Globus pallidus (tissue), 1 donor: ENCODE data around the gene CIITA.
"Not testable (repeated sequence)": the region's sequence is repeated elsewhere in the genome, so short reads cannot be mapped to it uniquely, and the experiment has no call there.

Experiments
- DNase-seq: peaks from one replicate; pipeline ENCODE4 v3.0.0-alpha.2; 2015; ENCODE audit warnings: low spot score

Gene CIITA

DNA sequence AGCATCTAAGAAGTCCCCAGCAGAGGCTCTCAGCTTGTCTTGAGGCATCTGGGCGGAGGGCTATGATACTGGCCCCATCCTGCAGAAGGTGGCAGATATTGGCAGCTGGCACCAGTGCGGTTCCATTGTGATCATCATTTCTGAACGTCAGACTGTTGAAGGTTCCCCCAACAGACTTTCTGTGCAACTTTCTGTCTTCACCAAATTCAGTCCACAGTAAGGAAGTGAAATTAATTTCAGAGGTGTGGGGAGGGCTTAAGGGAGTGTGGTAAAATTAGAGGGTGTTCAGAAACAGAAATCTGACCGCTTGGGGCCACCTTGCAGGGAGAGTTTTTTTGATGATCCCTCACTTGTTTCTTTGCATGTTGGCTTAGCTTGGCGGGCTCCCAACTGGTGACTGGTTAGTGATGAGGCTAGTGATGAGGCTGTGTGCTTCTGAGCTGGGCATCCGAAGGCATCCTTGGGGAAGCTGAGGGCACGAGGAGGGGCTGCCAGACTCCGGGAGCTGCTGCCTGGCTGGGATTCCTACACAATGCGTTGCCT, at the start of gene CIITA:
CIITA (plus strand) TSS at position 404 of the 543 bp plus-strand sequence; CDS start at position 533, 129 bp downstream.
- peak; percentile 71 for DNase-seq

- DNase-seq = peak; percentile 59
Observed at GRCh38 chr16:10827691-10828341, 49.2 kb upstream of the CIITA start.

GRCh38 chr16:10828851-10829366, 48.1 kb upstream of the CIITA start:
- DNase-seq = peak; percentile 86

DNA sequence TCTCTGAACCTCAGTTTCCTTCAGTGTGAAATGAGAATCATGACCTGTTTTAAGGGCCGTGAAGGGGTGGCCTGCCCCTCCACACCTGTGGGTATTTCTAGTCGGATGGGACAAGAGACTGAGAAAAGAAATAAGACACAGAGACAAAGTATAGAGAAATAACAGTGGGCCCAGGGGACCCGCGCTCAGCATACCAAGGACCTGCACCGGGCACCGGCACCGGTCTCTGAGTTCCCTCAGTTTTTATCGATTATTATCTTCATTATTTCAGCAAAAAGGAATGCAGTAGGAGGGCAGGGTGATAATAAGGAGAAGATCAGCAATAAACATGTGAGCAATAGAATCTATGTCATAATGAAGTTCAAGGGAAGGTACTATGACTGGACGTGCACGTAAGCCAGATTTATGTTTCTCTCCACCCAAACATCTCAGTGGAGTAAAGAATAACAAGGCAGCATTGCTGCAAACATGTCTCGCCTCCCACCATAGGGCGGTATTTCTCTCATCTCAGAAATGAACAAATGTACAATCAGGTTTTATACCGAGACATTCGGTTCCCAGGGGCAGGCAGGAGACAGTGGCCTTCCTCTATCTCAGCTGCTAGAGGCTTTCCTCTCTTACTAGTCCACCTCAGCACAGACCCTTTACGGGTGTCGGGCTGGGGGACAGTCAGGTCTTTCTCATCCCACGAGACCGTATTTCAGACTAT, 47.5 kb upstream of the CIITA start:
- not testable (repeated sequence) for DNase-seq

DNA sequence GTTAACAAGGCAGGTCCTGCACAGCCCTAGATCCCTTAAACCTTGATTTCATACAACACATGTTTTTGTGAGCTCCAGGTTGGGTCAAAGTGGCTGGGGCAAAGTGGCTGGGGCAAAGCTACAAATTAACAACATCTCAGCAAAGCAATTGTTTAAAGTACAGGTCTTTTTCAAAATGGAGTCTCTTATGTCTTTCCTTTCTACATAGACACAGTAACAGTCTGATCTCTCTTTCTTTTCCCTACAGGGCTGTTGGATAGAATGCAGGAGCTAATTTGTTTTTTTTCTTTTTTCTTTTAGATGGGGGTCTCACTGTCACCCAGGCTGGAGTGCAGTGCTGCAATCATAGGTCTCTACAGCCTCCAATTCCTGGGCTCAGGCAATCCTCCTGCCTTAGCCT, 46.8 kb upstream of the CIITA start:
- DNase-seq = not testable (repeated sequence)

DNA sequence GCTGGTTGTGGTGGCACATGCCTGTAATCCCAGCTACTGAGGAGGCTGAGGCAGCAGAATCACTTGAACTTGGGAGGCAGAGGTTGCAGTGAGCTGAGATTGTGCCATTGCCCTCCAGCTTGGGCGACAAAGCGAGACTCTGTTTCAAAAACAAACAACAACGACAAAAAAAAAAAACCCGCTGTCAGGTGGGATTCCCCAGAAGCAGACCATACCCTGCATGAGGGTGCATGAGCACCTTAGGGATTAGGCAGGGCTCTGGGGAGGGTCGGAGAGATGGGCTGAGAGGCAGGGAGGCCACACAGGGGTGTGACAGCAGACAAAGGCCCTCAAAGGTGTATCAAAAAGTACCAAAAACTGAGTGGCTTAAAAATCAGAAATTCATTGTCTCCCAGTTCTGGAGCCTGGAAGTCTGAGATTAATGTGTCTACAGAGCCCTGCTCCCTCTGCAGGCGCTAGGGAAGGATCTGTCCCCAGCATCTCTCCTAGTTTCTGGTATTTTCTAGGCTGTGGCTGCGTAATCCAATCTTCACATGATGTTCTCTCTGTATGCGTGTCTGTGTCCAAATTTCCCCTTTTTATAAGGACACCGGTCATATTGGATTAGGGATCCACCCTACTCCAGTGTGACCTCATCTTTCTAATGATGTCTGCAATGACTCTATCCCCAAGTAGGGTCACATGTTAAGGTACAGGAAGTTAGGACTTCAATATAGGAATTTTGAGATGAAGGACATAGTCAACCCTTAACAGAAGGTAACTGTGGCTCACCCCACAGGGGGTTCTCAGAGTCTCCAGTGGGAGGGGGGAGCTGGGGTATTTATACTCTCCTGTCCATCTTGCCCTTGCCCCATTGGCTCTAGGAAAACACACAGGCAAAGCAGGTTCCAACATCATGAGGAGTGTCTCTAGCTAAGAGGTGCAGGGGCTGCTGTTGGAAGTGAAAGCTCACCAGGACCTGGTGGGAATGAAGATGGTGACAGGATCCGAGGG, 44.8 kb upstream of the CIITA start:
- DNase-seq = no peak

GRCh38 chr16:10833271-10833670, 43.7 kb upstream of the CIITA start:
- no peak for DNase-seq

DNA sequence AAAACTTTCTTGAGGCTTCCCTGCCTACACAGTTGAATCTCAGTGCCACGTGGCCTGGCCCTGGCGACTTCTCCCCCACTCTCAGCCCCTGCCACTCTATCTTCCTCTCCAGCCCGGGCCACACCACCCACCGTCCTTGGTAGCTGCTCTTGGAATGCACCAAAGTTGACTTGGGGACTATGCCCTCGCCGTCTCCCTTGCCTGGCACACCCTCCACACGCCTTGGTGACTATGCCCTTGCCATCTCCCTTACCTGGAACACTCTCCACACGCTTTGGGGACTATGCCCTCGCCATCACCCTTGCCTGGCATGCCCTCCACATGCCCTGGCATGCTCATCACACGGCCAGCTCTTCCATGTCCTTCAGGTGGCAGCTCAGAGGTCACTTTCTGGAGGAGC, 42.9 kb upstream of the CIITA start:
- DNase-seq = no peak

- no peak for DNase-seq
Observed at GRCh38 chr16:10834766-10835165, 42.2 kb upstream of the CIITA start.

DNA sequence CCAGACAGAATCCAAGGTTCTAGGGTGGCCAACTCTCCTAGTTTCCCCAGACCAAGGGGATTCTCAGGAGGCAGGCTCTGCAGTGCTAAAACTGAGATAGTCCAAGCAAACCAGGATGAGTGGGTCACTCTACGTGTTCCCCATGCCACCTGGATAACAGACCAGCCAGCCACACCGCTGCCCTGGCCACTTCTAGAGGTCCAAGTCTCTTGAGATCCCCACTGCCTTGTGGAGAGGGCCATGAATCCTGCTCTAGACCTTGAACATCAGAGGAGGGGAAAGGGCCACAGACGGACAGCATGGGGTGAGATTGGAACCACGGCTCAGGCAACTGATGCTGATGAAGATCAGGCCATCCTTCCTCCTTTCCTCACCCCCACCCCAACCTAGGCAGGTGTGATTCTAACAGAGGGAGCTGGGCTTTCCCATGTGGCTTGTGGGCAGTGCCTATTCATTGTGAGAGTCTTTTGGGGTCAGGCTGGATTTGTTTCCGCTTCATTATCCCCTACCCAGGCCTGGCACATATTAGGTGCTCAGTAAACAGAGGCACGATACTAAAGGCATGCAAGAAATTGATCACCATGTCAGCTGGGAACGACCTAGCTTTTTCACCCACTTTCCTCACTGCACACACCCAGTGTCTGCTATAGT, 41.6 kb upstream of the CIITA start:
- DNase-seq = no peak

GRCh38 chr16:10836174-10836853, 40.7 kb upstream of the CIITA start:
- no peak for DNase-seq

DNA sequence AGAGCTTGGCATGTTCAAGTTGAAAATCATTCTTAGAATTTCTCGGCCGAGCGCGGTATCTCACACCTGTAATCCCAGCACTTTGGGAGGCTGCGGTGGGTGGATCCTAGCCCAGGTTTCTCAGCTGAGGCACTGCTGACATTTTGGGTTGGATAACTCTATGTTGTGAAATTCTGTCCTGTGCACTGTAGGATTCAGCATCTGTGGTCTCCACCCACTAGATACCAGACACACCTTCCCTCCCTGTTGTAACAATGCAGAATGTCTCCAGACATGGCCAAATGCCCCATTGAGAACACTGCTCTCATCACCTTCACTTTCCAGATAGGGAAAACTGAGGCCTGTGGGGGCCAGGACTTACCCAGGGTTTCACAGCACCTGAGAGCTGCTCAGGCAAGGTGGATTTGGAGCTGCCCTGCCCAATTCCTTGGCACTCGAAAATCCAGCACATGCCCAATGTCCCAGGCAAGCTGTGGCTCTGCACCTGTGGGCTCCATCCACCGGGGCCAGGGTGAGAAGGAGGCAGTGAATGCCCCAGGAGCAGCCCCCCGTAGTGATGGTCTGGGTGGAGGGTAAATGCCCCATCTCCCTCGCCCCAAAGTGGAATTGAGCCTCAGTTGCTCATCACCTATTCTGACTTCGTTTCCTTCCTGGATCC, 38.3 kb upstream of the CIITA start:
- DNase-seq = no peak

- no peak for DNase-seq
Observed at GRCh38 chr16:10839279-10839666, 37.7 kb upstream of the CIITA start.

- DNase-seq = no peak
Observed at GRCh38 chr16:10840703-10841102, 36.3 kb upstream of the CIITA start.

DNA sequence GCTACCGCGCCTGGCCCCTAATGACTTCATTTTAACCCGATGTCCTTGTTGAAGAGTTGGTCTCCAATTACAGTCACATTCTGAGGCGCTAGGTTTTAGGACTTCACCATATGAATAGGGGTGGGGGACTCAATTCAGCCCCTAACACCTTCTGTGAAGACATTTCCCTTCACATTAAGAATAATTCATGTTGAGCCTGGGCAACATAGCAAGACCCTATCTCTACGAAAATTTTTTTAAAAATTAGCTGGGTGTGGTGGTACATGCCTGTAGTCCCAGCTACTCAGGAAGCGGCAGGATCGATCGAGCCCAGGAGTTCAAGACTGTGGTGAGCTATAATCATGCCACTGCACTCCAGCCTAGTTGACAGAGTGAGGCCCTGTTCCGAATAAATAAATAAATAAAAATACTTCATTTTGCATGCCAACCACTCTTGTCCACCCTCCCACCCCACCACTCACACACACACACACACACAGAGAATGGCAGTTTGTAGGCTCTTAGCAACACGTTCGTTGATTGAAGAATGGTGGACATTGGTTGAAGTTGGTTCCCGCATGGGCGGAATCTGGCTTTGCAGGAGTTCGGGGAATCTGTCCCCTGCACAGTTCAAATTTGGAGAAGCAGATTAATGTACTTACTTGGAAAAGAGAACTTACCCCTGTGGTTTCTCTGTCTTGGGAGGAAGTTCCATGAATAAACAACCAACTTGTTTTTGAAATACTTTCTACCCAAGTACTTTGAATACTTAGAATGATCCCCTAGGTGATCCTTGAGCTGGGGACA, 30.6 kb upstream of the CIITA start:
- peak; percentile 42 for DNase-seq

DNA sequence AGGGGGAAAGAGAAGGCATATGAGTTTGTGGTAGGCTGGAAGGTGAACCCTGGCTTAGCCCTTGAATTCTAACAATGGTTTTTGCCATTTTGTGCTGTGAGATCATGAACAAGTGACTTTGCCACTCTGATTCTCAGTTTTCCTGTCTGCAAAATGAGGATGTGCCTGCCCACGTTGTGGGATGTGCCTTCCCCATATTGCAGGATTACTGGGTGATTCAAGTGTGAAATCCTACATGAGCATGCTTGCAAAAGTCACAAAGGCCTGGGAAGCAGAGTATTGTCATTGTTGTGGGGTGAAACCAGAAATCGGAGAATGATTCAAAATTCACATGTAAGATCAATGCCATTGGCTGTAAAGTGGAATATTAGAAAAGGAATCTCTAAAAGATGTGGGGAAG, 29.8 kb upstream of the CIITA start:
- no peak for DNase-seq

GRCh38 chr16:10849736-10850477, 27.1 kb upstream of the CIITA start:
- no peak for DNase-seq

DNA sequence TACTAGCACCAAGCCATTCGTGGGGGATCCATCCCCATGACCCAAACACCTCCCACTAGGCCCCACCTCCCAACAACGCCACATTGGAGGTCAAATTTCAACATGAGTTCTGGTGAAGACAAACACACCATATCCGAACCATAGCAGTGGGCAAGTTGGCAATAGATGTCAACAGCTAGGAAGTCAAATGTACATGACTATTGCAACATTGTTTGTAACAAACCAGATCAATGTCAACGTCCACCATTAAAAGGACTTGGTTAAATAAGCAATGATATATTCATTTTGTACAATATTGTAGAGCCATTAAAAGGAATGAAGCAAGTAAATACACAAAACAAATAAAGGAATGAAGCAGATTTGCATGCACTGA, 26.5 kb upstream of the CIITA start:
- DNase-seq = no peak

DNA sequence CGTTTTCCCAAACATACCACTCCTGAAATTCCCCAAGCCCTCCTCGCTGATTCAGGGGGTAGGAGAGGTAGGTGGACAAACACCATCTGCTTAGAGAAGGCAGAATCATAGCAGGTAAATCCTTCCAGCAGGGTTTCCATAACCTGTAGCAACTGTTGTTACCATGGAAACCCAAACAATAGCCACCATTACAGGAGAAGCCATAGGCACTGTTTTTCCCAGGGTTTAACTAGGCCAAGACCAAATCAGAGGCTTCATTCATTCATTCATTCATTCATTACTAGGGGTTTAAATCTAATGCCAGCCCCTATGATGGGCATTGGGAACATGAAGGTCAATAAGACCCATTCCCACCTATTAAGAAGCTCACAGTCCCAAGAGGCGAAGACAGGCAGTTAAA, 25.5 kb upstream of the CIITA start:
- DNase-seq = no peak
